IMR-90 (cell line): ENCODE data around the gene RRP1.
"Not testable (repeated sequence)": the region's sequence is repeated elsewhere in the genome, so short reads cannot be mapped to it uniquely, and the experiment has no call there.

Source experiments
- BHLHE40 ChIP-seq: fragments of 150-350 bp; IDR thresholded peaks from 2 replicates; pipeline ENCODE4 v1.6.1; 2016; ENCODE audit warnings: mild to moderate bottlenecking, low read depth, low read length
- CEBPB ChIP-seq: IDR thresholded peaks from 2 replicates; pipeline ENCODE4 v1.6.1; 2012; ENCODE audit warnings: low read depth, low read length, improper control_type of control experiment
- MXI1 ChIP-seq: IDR thresholded peaks from 2 replicates; pipeline ENCODE4 v1.6.1; 2012; ENCODE audit warnings: low read depth, mild to moderate bottlenecking, low read length, moderate library complexity, borderline replicate concordance
- POLR2A ChIP-seq: IDR thresholded peaks from 2 replicates; pipeline ENCODE4 v1.6.1; 2012; ENCODE audit warnings: mild to moderate bottlenecking, low read depth, low read length
- RAD21 ChIP-seq: IDR thresholded peaks from 2 replicates; pipeline ENCODE4 v1.6.1; 2012; ENCODE audit warnings: low read length, improper control_type of control experiment
- RCOR1 ChIP-seq: IDR thresholded peaks from 2 replicates; pipeline ENCODE4 v1.6.1; 2012; ENCODE audit warnings: mild to moderate bottlenecking, low read length, improper control_type of control experiment; ENCODE audit not compliant: insufficient replicate concordance
- RFX5 ChIP-seq: IDR thresholded peaks from 2 replicates; pipeline ENCODE4 v1.8.0; 2012; ENCODE audit warnings: low read depth, mild to moderate bottlenecking, low read length, moderate library complexity
- TF ChIP-seq, protein P1 (sequence below): conservative IDR thresholded peaks from 2 replicates; pipeline ENCODE4 v1.5.1; 2012; ENCODE audit warnings: mild to moderate bottlenecking, low read depth, low read length, improper control_type of control experiment
- TF ChIP-seq, protein P2 (sequence below): fragments of 150-350 bp; IDR thresholded peaks from 2 replicates; pipeline ENCODE4 v1.6.1; 2017; ENCODE audit warnings: mild to moderate bottlenecking, antibody characterized with exemption, low read length, low read depth

- not testable (repeated sequence) for TF ChIP-seq MXI1, POLR2A, RCOR1, BHLHE40, RFX5, RAD21, CEBPB
- TF ChIP-seq, protein P1, sequence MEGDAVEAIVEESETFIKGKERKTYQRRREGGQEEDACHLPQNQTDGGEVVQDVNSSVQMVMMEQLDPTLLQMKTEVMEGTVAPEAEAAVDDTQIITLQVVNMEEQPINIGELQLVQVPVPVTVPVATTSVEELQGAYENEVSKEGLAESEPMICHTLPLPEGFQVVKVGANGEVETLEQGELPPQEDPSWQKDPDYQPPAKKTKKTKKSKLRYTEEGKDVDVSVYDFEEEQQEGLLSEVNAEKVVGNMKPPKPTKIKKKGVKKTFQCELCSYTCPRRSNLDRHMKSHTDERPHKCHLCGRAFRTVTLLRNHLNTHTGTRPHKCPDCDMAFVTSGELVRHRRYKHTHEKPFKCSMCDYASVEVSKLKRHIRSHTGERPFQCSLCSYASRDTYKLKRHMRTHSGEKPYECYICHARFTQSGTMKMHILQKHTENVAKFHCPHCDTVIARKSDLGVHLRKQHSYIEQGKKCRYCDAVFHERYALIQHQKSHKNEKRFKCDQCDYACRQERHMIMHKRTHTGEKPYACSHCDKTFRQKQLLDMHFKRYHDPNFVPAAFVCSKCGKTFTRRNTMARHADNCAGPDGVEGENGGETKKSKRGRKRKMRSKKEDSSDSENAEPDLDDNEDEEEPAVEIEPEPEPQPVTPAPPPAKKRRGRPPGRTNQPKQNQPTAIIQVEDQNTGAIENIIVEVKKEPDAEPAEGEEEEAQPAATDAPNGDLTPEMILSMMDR: not testable (repeated sequence)
- TF ChIP-seq, protein P2, sequence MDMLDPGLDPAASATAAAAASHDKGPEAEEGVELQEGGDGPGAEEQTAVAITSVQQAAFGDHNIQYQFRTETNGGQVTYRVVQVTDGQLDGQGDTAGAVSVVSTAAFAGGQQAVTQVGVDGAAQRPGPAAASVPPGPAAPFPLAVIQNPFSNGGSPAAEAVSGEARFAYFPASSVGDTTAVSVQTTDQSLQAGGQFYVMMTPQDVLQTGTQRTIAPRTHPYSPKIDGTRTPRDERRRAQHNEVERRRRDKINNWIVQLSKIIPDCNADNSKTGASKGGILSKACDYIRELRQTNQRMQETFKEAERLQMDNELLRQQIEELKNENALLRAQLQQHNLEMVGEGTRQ: not testable (repeated sequence)
Observed at GRCh38 chr21:43844906-43845305, 55.5 kb downstream of the RRP1 start.
